Mesenchymal stem cell (in vitro differentiated cells and primary cell): Measurements from ENCODE around the gene ANKS1B.

Experiments used
- DNase-seq: peaks from one replicate; pipeline ENCODE4 v3.0.0-alpha.2; 2013
- H2AFZ ChIP-seq: one replicate; pipeline ENCODE4 v1.6.1; 2013; ENCODE audit warnings: low read depth, mild to moderate bottlenecking, control low read depth, inconsistent platforms, low read length, moderate library complexity
- H2AK5ac ChIP-seq: 2 replicates; pipeline ENCODE4 v1.6.1; 2013; ENCODE audit warnings: low read length, moderate library complexity, mild to moderate bottlenecking, inconsistent platforms; ENCODE audit not compliant: severe bottlenecking
- H2BK120ac ChIP-seq: one replicate; pipeline ENCODE4 v1.6.1; 2013; ENCODE audit warnings: low read depth, mild to moderate bottlenecking, inconsistent platforms, low read length, moderate library complexity
- H2BK12ac ChIP-seq, 2 experiments: one replicate each; pipeline ENCODE4 v1.6.1; 2013; ENCODE audit warnings: inconsistent platforms in 2 of 2, low read length in 2 of 2, mild to moderate bottlenecking in 2 of 2, moderate library complexity in 2 of 2, control low read depth in 1 of 2
- H2BK15ac ChIP-seq: one replicate; pipeline ENCODE4 v1.6.1; 2013; ENCODE audit warnings: mild to moderate bottlenecking, low read depth, inconsistent platforms; ENCODE audit not compliant: poor library complexity, severe bottlenecking
- H2BK5ac ChIP-seq: 2 replicates; pipeline ENCODE4 v1.6.1; 2013; ENCODE audit warnings: low read depth, mild to moderate bottlenecking, low read length, control low read depth, inconsistent platforms; ENCODE audit not compliant: poor library complexity, severe bottlenecking
- H3K14ac ChIP-seq, 2 experiments: one replicate each; pipeline ENCODE4 v1.6.1; 2013; ENCODE audit warnings: inconsistent platforms in 2 of 2, low read length in 2 of 2, control low read depth in 1 of 2, mild to moderate bottlenecking in 1 of 2, moderate library complexity in 1 of 2
- H3K18ac ChIP-seq, 2 experiments: one replicate each; pipeline ENCODE4 v1.6.1; 2013; ENCODE audit warnings: inconsistent platforms in 2 of 2, low read length in 2 of 2, control low read depth in 1 of 2, low read depth in 1 of 2, mild to moderate bottlenecking in 1 of 2
- H3K23ac ChIP-seq, 2 experiments: one replicate each; pipeline ENCODE4 v1.6.1; 2013; ENCODE audit warnings: inconsistent platforms in 2 of 2, low read length in 2 of 2, mild to moderate bottlenecking in 2 of 2, moderate library complexity in 2 of 2, control low read depth in 1 of 2
- H3K27ac ChIP-seq: 2 replicates; pipeline ENCODE4 v1.5.1; 2013; ENCODE audit warnings: mild to moderate bottlenecking, moderate library complexity, low read length, control low read depth, inconsistent platforms; ENCODE audit not compliant: poor library complexity, severe bottlenecking
- H3K27me3 ChIP-seq, 2 experiments: 2 replicates each; pipeline versions ENCODE4 v1.6.1 to v1.7.0; 2013; ENCODE audit warnings: low read length in 2 of 2, mild to moderate bottlenecking in 2 of 2, moderate library complexity in 2 of 2, control low read depth in 1 of 2, inconsistent platforms in 1 of 2; ENCODE audit not compliant: control insufficient read depth in 1 of 2, insufficient read depth in 1 of 2
- H3K36me3 ChIP-seq, 2 experiments: 2 replicates each; pipeline versions ENCODE4 v1.6.1 to v1.7.0; 2013; ENCODE audit warnings: low read length in 2 of 2, control low read depth in 1 of 2, inconsistent platforms in 1 of 2, low read depth in 1 of 2, mild to moderate bottlenecking in 1 of 2; ENCODE audit not compliant: insufficient read depth in 2 of 2, control insufficient read depth in 1 of 2
- H3K4ac ChIP-seq, 2 experiments: one replicate each; pipeline ENCODE4 v1.6.1; 2013; ENCODE audit warnings: inconsistent platforms in 2 of 2, low read length in 2 of 2, mild to moderate bottlenecking in 2 of 2, moderate library complexity in 2 of 2, control low read depth in 1 of 2, low read depth in 1 of 2
- H3K4me1 ChIP-seq: 2 replicates; pipeline ENCODE4 v1.6.1; 2013; ENCODE audit warnings: low read depth, low read length, control low read depth; ENCODE audit not compliant: control insufficient read depth, insufficient read depth
- H3K4me2 ChIP-seq: 2 replicates; pipeline ENCODE4 v1.6.1; 2013; ENCODE audit warnings: low read length, mild to moderate bottlenecking, inconsistent platforms; ENCODE audit not compliant: poor library complexity, severe bottlenecking
- H3K4me3 ChIP-seq, 2 experiments: 2 replicates each; pipeline versions ENCODE4 v1.5.1 to v1.7.0; 2013; ENCODE audit warnings: low read length in 2 of 2, mild to moderate bottlenecking in 2 of 2, control low read depth in 1 of 2, low read depth in 1 of 2; ENCODE audit not compliant: insufficient read depth in 1 of 2
- H3K79me1 ChIP-seq: replicated peaks from 2 replicates; pipeline ENCODE4 v1.6.1; 2013; ENCODE audit warnings: mild to moderate bottlenecking, control low read depth, low read length, inconsistent platforms; ENCODE audit not compliant: poor library complexity, severe bottlenecking
- H3K9ac ChIP-seq: 2 replicates; pipeline ENCODE4 v1.7.0; 2013; ENCODE audit warnings: mild to moderate bottlenecking, low read length, moderate library complexity
- H3K9me3 ChIP-seq: 2 replicates; pipeline ENCODE4 v1.7.0; 2013; ENCODE audit warnings: mild to moderate bottlenecking, low read length; ENCODE audit not compliant: control insufficient read depth
- H4K8ac ChIP-seq: one replicate; pipeline ENCODE4 v1.6.1; 2013; ENCODE audit warnings: inconsistent platforms, mild to moderate bottlenecking, low read length, moderate library complexity
- H4K91ac ChIP-seq: one replicate; pipeline ENCODE4 v1.6.1; 2013; ENCODE audit warnings: mild to moderate bottlenecking, low read length, inconsistent platforms
- WGBS: methylation state at CpG from one replicate; pipeline ENCODE4 v1.1.7; 2013; ENCODE audit warnings: mixed read lengths; 5-methylcytosine and 5-hydroxymethylcytosine counted together

Gene ANKS1B

GRCh38 chr12:99528478-99528877 lies 456.3 kb downstream of the ANKS1B start:
- H2AFZ ChIP-seq: no peak overlapping the region
- H3K9ac ChIP-seq: no peak overlapping the region
- no peak overlapping the region for H3K4ac ChIP-seq
- peaks cover 16% of the 10 kb centered on the region for H3K9me3 ChIP-seq
- H4K8ac ChIP-seq: no peak overlapping the region
- H3K4me3 ChIP-seq: no peak overlapping the region
- H2BK5ac ChIP-seq: no peak overlapping the region
- H3K27ac ChIP-seq: no peak overlapping the region
- H3K23ac ChIP-seq: no peak overlapping the region
- H3K14ac ChIP-seq: no peak overlapping the region
- H2AK5ac ChIP-seq: no peak overlapping the region
- H2BK15ac ChIP-seq: no peak overlapping the region
- H4K91ac ChIP-seq: no peak overlapping the region
- H3K27me3 ChIP-seq: no peaks in the 10 kb centered on the region
- H2BK12ac ChIP-seq: no peak overlapping the region
- DNase-seq: no peak
- no peak overlapping the region for H3K18ac ChIP-seq
- no peak overlapping the region for H2BK120ac ChIP-seq
- no peaks in the 10 kb centered on the region for H3K36me3 ChIP-seq
- H3K4me1 ChIP-seq: no peaks in the 10 kb centered on the region
- H3K4me2 ChIP-seq: no peak overlapping the region
- no peaks in the 10 kb centered on the region for H3K79me1 ChIP-seq

- no peak overlapping the region for H2BK5ac ChIP-seq
- no peaks in the 10 kb centered on the region for H3K27me3 ChIP-seq
- no peak overlapping the region for H2AFZ ChIP-seq
- no peak overlapping the region for H2BK12ac ChIP-seq
- no peak overlapping the region for H4K91ac ChIP-seq
- peaks cover 15% of the 10 kb centered on the region for H3K9me3 ChIP-seq
- H3K27ac ChIP-seq: no peak overlapping the region
- DNase-seq: no peak
- H3K14ac ChIP-seq: no peak overlapping the region
- 42% methylated on average over 1 of the region's 2 CpGs for WGBS
- H3K4ac ChIP-seq: no peak overlapping the region
- no peaks in the 10 kb centered on the region for H3K79me1 ChIP-seq
- H4K8ac ChIP-seq: no peak overlapping the region
- no peak overlapping the region for H2BK120ac ChIP-seq
- H3K4me1 ChIP-seq: no peaks in the 10 kb centered on the region
- H2AK5ac ChIP-seq: no peak overlapping the region
- no peak overlapping the region for H3K4me3 ChIP-seq
- H3K18ac ChIP-seq: no peak overlapping the region
- no peak overlapping the region for H3K4me2 ChIP-seq
- H3K9ac ChIP-seq: no peak overlapping the region
- no peaks in the 10 kb centered on the region for H3K36me3 ChIP-seq
- H2BK15ac ChIP-seq: no peak overlapping the region
- no peak overlapping the region for H3K23ac ChIP-seq
Observed at GRCh38 chr12:99523853-99524252, 460.9 kb downstream of the ANKS1B start.

GRCh38 chr12:99522456-99522855 lies 462.3 kb downstream of the ANKS1B start:
- no peak for DNase-seq
- no peak overlapping the region for H3K4me2 ChIP-seq
- H2BK120ac ChIP-seq: no peak overlapping the region
- H2AK5ac ChIP-seq: no peak overlapping the region
- H3K23ac ChIP-seq: no peak overlapping the region
- no peak overlapping the region for H2BK12ac ChIP-seq
- H2AFZ ChIP-seq: no peak overlapping the region
- no peak overlapping the region for H3K27ac ChIP-seq
- no peak overlapping the region for H4K8ac ChIP-seq
- no peak overlapping the region for H3K9ac ChIP-seq
- no peak overlapping the region for H2BK15ac ChIP-seq
- no peak overlapping the region for H3K14ac ChIP-seq
- no peak overlapping the region for H4K91ac ChIP-seq
- no peaks in the 10 kb centered on the region for H3K4me1 ChIP-seq
- no peaks in the 10 kb centered on the region for H3K27me3 ChIP-seq
- WGBS: no CpG with 5 or more reads among the region's 2 CpGs
- H3K9me3 ChIP-seq: peaks cover 19% of the 10 kb centered on the region
- H3K79me1 ChIP-seq: no peaks in the 10 kb centered on the region
- no peak overlapping the region for H3K18ac ChIP-seq
- H3K4me3 ChIP-seq: no peak overlapping the region
- no peak overlapping the region for H3K4ac ChIP-seq
- no peaks in the 10 kb centered on the region for H3K36me3 ChIP-seq
- no peak overlapping the region for H2BK5ac ChIP-seq

- no peak overlapping the region for H2BK12ac ChIP-seq
- no peak overlapping the region for H2AK5ac ChIP-seq
- no peaks in the 10 kb centered on the region for H3K36me3 ChIP-seq
- H3K4me2 ChIP-seq: no peak overlapping the region
- no peak overlapping the region for H4K8ac ChIP-seq
- no peaks in the 10 kb centered on the region for H3K4me1 ChIP-seq
- H3K9ac ChIP-seq: no peak overlapping the region
- peaks cover 19% of the 10 kb centered on the region for H3K9me3 ChIP-seq
- H3K79me1 ChIP-seq: no peaks in the 10 kb centered on the region
- no peak overlapping the region for H2AFZ ChIP-seq
- DNase-seq: no peak
- no CpG with 5 or more reads among the region's 3 CpGs for WGBS
- no peak overlapping the region for H2BK15ac ChIP-seq
- no peaks in the 10 kb centered on the region for H3K27me3 ChIP-seq
- no peak overlapping the region for H3K14ac ChIP-seq
- H4K91ac ChIP-seq: no peak overlapping the region
- no peak overlapping the region for H2BK120ac ChIP-seq
- H3K27ac ChIP-seq: no peak overlapping the region
- no peak overlapping the region for H3K23ac ChIP-seq
- no peak overlapping the region for H3K4me3 ChIP-seq
- H2BK5ac ChIP-seq: no peak overlapping the region
- H3K18ac ChIP-seq: no peak overlapping the region
- H3K4ac ChIP-seq: no peak overlapping the region
Observed at GRCh38 chr12:99521664-99522063, 463.1 kb downstream of the ANKS1B start.
